GM19025 (cell line): ENCODE data around the gene TRPV4.
A peak's percentile ranks its signal among the peaks of the same experiment; 100 is the strongest.
"Not testable (repeated sequence)": the region's sequence is repeated elsewhere in the genome, so short reads cannot be mapped to it uniquely, and the experiment has no call there.

ENCODE experiments used
- ATAC-seq: cut with Tn5 transposase; IDR thresholded peaks from one replicate; pipeline ENCODE4 v1.9.1; 2021; ENCODE audit warnings: mild to moderate bottlenecking, low read depth, moderate library complexity; ENCODE audit not compliant: unreplicated experiment

Gene TRPV4

DNA sequence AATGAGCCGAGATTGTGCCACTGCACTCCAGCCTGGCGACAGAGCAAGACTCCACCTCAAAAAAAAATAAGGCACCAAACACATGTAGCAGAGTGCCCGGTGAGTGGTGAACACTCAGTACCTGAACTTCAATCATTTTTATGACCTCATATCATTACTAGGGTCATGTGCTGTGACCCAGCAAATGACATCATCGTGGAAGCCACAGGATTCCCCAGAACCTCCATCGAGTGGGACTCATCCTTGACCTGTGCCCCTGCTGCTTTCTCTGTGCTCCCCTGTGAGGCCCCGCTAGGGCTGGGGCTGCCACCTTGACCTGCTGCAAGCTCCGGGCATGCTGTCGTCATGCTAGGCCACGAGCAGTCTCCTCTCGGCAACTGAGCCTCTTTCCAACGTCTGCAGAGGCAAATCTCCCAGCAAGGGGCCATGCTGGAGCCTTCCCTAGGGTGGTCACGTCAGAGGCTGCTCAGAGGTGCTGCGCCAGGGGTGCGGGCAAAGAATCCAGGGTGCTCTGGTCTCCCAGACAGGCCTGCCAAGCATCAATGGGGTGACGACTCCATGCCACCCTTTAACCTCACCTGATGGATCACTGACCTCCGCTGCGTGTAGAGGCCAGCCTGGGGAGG lies 28.6 kb upstream of the TRPV4 start:
- ATAC-seq: no peak

DNA sequence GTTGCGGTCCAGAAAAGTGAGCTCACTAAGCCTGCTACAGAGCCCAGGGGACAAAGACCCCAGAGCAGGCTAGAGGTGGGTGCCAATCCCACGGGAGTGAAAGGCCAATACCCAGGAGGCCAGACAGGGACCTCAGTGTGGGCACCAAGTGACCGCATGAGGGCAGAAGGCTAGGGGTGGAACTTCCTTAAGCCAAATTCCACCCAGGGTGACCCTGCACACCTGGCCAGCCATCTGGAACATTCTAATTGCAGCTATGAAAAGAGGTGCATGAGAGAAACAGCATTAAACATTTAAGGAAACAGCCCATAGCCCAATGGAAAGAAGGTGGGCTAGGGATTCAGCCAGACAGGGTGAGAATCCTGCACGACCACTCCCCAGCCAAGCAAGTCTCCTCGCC lies 27.8 kb upstream of the TRPV4 start:
- no peak for ATAC-seq

DNA sequence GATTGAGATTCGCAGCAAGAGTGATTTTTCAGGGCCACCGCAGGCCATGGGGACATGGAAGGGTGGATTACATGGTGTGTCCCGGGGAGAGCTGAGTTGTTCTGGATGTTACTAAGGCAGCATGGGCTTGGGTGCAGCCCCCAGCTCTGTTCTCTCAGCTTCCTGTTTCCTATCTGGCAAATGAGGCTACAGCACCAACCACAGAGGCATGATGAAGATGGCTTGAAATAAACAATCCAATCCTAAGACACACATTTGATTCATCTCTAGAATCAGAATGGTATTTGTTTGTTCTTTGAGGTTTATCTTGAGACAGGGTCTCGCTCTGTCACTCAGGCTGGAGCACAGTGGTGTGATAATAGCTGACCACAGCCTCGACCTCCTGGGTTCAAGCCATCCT lies 25.6 kb upstream of the TRPV4 start:
- no peak for ATAC-seq

DNA sequence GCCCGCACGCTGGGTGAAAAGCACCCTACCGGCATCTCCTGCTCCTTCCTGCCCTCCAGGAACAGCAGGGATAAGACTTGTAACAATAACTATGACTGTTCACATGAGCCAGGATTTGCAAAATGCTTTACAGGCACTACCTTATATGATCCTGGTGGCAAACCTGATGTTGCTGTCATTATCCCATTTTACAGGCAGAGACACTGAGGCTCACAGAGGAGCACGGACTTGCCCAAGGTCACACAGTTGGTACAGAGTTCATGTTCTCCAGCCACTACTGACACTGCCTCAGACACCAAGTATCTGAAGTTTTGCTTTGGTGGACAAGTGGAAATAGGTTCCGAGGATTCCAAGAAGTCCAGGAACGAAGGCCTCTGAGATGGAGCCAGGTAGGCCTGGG lies 24.5 kb upstream of the TRPV4 start:
- no peak for ATAC-seq

DNA sequence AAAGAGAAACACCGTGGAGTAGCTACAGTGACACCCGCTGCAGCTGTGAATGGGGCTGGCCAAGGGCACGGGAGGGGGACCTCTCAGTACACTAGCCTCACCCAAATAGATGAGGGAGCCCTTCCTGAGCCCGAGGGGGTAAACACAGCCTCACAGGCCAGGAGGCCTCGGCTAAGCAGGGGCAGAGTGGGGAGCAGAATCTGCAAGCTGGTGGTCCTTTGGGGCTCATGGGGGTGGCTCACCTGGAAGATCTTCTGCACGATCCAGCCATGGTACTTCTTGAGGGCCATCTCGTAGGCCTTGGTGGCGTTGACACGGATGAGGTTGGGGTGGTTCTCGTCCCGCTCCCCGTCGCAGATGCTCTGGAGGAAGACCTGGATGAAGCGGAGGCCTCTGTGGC lies 22.2 kb upstream of the TRPV4 start:
- ATAC-seq: no peak

DNA sequence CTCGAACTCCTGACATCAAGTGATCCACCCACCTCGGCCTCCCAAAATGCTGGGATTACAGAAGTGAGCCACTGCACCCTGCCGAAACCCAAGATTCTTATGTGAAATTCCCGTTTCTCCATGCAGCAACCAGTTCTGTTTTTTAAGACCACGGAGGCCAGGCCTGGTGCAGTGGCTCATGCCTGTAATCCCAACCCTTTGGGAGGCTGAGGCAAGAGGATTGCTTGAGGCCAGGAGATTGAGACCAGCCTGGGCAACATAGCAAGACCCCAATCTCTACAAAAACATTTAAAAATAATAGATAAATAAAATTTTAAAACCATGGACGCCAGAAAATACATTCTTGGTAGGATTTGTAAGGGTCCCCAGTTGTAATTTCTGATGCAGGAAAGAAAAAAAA lies 17.3 kb upstream of the TRPV4 start:
- ATAC-seq: not testable (repeated sequence)

DNA sequence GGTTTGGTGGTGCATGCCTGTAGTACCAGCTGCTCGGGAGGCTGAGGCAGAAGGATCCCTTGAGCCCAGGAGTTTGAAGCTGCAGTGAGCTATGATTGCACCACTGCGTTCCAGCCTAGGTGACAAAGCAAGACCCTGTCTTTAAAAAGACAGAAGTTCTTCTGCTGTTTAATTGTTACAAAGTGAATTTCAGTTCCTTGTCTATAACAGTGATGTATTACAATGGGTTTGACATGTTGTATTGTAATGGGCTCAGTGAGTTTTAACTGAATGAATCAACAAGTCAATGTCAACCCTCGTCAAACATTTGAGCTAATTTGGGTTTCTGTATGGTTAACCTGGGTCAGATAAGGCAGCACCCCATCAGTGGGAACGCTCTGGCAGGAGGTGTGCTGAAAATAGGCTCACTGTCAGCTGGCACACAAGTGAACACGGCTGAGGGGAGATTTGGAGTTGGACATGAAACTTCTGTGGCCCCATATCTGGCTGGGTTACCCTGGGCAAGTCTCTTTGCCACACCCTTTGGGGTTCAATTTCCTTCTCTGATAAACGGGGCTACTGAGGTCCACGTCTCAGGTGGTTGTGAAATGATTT lies 14.0 kb upstream of the TRPV4 start:
- no peak for ATAC-seq

DNA sequence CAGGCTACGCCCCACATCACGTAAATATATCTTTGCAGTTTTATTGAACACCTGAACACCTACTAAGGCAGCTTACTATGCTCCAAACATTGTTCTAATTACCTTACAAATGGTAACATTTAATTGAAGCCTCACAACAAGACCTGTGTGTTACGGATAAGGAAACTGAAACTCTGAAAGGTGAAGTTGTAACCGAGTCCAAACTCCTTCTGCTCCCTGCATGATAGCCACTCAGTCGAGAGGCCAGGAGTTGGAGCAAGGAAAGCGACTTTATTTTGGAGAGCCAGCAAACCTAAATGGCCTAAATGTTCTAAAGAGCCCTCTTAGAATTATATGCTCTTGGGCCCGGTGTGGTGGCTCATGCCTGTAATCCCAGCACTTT lies 12.6 kb upstream of the TRPV4 start:
- ATAC-seq: no peak

DNA sequence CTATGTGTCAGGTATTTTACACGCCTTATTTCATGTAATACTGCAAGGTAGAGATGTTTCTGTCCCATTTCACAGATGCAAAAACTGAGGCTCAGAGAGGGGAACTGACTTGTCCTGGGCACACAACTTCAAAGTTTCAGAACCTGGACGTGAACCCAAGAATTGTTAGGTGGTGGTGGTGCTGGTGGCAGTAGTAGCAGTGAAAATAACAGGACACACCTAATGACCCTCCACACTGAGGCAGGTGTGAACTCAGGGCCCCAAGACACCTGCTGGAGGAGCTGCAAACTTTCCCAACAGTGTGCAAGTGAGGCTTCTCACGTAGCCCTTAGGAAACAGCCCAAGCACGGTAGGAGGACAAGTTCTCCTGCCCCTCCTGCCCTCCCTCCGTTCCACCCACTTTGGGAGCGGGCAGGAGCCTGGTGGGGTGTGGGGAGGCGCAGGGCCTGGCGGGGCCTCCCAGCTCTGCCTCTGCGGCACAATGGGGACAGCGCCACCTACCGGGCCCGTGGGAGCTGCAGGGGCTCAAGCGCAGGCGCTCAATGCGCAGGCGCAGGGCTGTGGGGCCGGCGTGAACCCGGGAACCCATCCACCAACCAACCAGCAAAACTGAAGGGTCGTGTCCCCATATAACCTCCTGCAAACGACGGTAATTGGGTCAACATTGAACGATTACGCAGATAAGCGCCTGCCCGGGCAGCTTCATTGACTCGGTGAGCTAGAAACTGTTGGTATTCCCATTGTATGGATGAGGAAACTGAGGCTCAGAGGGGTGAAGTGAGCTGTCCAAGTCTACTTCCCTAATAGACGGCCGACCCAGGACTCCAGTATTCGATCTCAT lies 12.0 kb upstream of the TRPV4 start:
- peak; percentile 85 for ATAC-seq

DNA sequence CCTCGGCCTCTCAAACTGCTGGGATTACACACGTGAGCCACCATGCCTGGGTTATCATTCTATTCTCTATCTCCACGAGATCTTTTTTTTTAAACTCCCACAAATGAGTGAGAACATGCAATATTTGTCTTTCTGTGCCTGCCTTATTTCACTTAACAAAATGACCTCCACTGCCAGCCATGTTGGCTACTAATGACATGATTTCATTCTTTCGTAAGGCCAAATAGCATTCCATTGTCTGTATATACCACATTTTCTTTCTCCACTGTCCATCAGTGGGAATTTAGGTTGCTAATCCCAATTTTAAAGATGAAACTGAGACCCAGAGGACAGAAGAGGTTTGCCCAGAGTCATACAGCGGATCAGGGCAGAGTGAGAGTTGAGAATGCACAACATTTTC lies 10.9 kb upstream of the TRPV4 start:
- no peak for ATAC-seq

DNA sequence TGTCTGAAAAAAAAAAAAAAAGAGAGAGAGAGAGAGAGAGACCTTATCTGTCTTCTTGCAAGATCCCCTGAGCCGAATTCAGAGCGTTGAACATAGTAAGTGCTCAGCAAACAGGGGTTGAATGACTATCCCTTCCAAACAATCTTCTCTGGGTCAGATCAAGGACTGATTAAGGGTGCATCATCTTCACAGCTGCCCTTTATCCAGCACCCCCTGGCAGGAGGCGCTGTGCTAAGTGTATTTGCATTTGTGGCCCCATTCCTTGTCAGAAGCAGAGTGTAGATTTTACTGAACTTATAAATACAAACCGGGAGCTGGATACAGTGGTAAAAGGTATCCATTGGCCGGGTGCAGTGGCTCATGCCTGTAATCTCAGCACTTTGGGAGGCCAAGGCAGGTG lies 8.8 kb upstream of the TRPV4 start:
- no peak for ATAC-seq

DNA sequence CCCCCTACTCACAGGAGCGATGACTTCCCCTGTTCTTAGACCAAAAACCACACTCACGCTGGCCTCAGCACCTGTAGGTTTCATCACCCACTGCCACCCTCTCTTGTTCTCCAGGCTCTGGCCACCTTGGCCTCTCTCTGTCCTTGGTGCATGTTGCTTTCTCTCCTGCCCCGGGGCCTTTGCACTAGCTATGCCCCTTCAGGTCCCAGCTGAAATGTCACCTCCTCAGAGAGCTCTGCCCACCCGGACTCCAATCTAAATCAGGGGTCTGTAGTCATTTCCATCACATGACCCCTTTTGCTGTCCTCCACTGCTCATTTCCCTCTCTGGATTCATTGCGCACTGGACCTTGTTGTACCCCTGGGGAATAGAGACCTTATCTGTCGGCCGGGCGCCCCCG lies 8.2 kb upstream of the TRPV4 start:
- no peak for ATAC-seq

DNA sequence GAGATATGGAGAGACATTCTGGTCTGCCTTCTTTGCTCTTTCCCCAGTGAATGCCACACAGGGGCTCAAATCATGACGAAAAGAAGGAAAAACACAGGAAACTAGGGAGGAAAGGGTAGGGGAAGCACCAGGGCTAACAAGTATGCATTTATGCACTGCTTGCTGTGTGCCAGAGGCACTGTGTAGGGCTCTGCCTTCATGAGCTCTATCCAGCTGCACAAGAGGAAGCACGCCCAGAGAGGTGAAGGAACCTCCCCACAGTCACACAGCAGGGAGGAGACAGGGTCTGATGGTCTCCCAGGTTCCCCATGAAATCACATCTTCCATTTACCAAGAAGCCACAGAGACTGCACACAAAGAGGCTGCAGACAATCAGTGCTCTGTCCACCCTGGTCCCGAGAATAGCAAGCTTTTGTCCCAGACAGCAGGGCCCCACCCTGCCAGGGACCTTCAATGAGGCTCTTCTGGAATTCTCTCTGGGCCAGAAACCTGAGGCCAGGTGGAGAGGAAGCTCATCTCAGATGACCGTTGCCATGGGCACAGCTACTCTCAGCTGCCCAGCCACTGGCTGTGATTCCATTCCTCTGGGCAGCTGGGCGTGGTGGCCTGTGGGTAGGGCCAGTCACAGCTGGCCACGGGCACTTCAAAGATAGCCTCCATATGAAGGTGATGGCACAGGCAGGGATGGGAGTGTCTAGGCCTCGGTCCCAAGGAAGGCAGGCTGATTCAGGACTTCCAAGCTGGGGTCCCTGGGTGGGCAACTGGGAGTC lies 7.3 kb upstream of the TRPV4 start:
- ATAC-seq: no peak

DNA sequence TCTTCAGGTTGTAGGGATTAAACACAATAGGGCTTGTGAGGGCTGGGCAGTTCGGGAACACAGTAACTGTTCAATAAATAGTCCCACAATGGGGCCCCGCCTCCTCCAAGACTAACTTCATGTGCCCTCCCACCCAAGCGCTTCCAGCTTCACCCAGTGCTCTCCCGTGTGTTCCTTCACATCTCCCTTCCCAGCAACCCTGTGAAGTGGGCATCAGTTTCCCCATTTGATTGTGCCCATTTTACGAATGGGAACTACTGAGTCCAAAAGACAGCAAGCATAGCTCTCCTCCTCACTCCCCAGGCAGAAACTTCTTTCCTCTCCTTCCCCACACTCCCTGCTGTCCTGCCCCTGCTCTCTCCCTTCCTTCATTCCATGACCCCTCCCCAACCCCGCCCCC lies 6.2 kb upstream of the TRPV4 start:
- no peak for ATAC-seq

DNA sequence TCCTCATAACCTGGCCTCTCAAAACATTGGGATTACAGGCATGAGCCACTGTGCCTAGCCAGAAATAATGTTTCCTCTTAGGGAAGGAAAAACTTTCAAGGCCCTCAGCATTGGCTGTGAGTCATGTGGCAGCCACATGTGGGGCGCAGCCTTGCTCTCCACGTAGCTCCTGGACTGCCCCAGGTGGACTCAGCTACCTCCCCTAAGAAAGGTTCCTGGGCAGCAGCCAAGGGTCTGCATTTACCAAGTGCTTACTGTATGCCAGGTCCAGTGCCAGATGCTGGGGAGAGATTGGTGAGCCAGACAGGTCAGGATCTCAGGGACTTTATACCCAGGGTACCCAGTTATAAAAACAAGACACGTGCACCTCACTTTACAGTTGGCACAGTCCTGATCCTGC lies 3.7 kb upstream of the TRPV4 start:
- no peak for ATAC-seq

DNA sequence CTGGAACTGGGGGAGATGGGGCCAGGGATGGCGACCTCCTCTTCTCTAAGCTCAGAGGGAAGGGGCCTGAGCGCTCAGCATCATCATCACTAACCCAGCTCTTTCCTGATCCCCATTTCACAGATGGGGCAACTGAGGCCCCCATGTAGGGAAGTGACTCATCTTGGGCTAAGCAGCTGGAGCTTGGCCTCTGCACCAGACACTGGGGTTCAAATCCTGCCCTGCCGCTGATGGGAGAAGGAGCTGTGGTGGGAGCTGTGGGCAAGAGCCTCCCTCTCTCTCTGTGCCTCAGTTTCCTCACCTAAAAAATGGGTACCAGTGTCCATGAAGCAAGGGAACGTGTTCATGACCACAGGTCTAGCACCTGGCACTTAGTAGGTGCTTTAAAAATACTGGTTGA lies 2.6 kb upstream of the TRPV4 start:
- no peak for ATAC-seq

DNA sequence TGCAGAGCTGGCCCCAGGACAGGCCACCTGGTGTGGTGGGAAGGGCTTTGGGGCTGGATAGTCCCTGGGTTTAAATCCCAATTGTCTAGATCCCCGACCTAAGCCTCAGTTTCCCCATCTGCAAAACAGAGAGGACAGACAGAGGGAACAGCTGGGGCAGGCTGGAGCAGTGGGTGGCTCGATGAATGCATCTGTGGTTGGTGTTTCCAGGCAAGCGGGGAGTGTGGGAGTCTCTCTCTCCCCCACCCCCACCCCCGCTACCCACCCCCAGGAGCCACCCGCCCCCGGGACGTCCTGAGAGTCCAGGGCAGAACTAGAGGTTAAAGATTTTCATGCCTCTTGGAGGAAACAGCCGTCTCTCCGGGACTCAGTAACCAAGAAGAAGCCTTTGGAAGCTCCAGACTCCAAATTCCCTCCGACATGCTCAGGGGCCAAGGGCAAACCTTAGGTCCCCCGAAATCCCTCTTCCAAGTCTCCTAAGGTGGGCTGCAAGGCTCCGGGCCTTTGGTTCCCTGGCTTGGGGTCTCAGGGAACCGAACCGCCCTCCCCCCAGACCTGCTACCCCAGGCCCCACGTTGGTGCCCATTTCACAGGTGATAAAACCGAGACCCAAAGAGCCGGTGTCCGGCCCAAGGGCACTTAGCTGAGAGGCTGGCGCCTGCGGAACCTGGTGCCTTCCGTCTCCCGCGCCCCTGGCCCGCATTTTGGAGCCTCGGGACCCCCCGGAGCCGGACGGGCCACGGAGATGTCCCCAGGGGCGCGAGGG lies 474 bp downstream of the TRPV4 start:
- no peak for ATAC-seq

DNA sequence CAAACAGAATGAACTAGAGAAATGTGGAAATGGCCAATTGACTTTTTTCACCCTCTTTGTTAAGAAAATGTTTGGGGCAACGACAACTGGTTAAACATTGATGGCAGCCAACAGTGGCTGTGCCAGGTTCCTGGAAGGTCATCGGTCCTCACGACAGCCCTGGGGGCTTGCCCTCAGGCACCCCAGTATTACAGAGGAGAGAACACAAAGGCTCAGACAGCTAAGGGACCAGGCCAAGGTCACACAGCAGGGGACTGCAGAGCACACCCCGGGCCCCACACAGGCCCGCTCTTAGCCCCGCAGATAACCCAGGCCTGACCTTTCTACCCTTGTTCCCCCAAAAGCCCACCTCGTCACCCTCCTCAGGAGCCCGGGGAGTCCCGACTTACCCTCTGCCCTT lies 1.3 kb downstream of the TRPV4 start:
- ATAC-seq: no peak

DNA sequence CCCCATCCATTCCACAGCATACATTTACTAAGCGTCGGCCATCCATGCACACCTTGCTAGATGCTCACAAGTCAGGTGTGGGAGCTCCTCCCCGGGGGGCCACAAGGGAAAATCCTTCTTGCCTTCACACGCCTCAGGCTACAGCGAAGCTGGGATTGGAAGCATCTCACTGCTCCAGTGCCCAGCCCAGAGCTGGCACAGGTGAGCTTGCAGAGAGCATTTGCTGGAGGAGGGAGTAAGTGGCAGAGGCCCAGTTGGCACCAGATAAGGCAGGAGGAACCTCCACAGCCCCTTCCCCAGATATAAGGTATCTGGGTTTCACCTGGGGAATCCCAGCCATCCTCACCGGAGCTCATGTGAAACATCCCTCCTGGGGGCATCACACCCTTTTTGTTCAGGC lies 1.8 kb downstream of the TRPV4 start:
- ATAC-seq: no peak

DNA sequence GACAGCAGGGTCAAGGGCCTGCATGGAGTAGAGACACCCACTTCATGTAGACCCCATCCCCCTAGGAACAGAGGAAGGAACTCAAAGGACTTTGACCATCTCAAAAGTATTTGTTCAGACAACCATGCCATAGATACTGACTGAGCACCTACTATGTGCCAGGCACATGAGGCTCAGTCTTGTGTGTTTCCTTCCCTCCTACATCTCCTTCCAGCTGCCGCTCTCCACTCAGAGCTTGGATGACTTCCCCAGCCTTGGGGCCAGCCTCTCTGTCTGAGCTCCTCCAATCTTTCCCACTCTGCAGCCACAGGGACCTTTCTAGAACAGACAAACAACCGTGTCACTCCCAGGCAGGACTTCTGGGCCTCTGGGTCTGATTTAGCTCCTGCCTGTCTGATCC lies 2.5 kb downstream of the TRPV4 start:
- ATAC-seq: no peak

DNA sequence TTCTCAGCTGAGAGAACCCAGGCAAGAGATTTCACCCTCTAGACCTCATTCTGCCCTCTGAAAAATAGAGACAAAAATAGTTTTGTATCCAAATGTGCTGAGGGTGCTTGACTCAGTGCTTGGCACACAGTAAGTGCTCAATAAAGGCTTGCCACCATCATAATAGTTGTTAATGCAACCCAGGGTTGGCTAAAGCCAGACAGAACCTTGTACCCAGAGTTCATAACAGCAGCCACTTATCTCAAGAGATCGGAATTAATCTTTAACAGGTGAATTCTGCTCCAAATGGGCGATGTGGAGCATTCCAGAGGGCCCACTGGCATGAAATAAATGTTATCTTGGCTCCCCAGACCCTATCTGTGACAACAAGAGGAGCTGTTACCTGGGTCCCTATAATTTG lies 2.9 kb downstream of the TRPV4 start:
- no peak for ATAC-seq
